Activated T-helper 17 cell treated with anti-CD3 and anti-CD28 coated beads, Interleukin-2, amount 50 U/mL, for 72 hours (primary cell): ENCODE results near the gene SPSB1. TPM values are rescaled to one million over a fixed set of nuclear protein-coding genes. Genes with fewer than 3 reads are reported as not detected.

Source experiments
- ATAC-seq: fragments of 150-1000 bp; cut with Tn5 transposase; replicated peaks from 2 replicates; pipeline ENCODE4 v1.10.0; 2021; ENCODE audit warnings: mild to moderate bottlenecking, moderate library complexity
- H3K27ac Mint-ChIP-seq: one replicate; pipeline ENCODE4 v1.8.0; 2022; ENCODE audit warnings: mixed read lengths
- H3K27me3 Mint-ChIP-seq: one replicate; pipeline ENCODE4 v1.8.0; 2022; ENCODE audit warnings: mixed read lengths
- H3K36me3 Mint-ChIP-seq: one replicate; pipeline ENCODE4 v1.8.0; 2022; ENCODE audit warnings: low read depth, mild to moderate bottlenecking, mixed read lengths
- H3K4me1 Mint-ChIP-seq: one replicate; pipeline ENCODE4 v1.8.0; 2022; ENCODE audit warnings: mixed read lengths
- H3K4me3 Mint-ChIP-seq: one replicate; pipeline ENCODE4 v1.8.0; 2022; ENCODE audit warnings: mild to moderate bottlenecking, mixed read lengths
- H3K9me3 Mint-ChIP-seq: one replicate; pipeline ENCODE4 v1.8.0; 2022; ENCODE audit warnings: mixed read lengths
- total RNA-seq, 2 donors: library from RNA; stranded (reverse); gene quantifications; one replicate each; pipeline ENCODE4 v1.2.3, GENCODE V29; 2022

The SPSB1 gene
- total RNA-seq, 2 donors from 2014 or later: 8.1 to 14.4 TPM

GRCh38 chr1:9404117-9404914, 111.6 kb downstream of the SPSB1 start:
- no peak overlapping the region for H3K27ac Mint-ChIP-seq
- no peaks in the 10 kb centered on the region for H3K27me3 Mint-ChIP-seq
- no peak for ATAC-seq
- no peaks in the 10 kb centered on the region for H3K4me1 Mint-ChIP-seq
- H3K36me3 Mint-ChIP-seq: no peaks in the 10 kb centered on the region
- H3K4me3 Mint-ChIP-seq: no peak overlapping the region
- H3K9me3 Mint-ChIP-seq: no peaks in the 10 kb centered on the region

DNA sequence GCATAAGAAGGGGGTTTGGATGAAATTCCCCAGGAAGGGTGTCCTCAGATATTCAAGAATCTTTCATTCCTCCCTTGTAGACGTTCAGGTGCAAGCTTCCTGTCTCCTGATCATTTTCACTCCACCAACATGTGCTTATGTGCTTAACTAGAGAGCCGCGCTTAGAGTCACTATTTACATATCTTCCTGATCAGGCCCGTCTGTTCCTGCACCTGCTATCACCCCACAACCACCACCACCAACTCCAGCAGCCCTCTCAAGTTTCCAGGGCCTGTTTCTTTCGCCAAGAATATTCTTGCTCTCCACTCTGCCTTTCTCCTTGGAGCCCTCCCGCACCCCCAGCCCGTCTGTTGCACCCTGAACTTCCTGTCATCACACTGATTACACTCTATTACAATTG, 113.4 kb downstream of the SPSB1 start:
- Mint-ChIP-seq H3K4me3 (no peak overlapping the region), H3K4me1 (peaks cover 4% of the 10 kb centered on the region), H3K27me3 (no peaks in the 10 kb centered on the region), H3K9me3 (no peaks in the 10 kb centered on the region), H3K36me3 (peaks cover 4% of the 10 kb centered on the region), H3K27ac (peak overlapping the region; percentile 40)
- ATAC-seq: no peak

- Mint-ChIP-seq H3K4me3 (no peak overlapping the region), H3K36me3 (peaks cover 7% of the 10 kb centered on the region), H3K27ac (peak overlapping the region; percentile 60), H3K27me3 (no peaks in the 10 kb centered on the region), H3K4me1 (peaks cover 23% of the 10 kb centered on the region), H3K9me3 (no peaks in the 10 kb centered on the region)
- no peak for ATAC-seq
These were observed 118.1 kb downstream of the SPSB1 start for GRCh38 chr1:9410737-9411297.

DNA sequence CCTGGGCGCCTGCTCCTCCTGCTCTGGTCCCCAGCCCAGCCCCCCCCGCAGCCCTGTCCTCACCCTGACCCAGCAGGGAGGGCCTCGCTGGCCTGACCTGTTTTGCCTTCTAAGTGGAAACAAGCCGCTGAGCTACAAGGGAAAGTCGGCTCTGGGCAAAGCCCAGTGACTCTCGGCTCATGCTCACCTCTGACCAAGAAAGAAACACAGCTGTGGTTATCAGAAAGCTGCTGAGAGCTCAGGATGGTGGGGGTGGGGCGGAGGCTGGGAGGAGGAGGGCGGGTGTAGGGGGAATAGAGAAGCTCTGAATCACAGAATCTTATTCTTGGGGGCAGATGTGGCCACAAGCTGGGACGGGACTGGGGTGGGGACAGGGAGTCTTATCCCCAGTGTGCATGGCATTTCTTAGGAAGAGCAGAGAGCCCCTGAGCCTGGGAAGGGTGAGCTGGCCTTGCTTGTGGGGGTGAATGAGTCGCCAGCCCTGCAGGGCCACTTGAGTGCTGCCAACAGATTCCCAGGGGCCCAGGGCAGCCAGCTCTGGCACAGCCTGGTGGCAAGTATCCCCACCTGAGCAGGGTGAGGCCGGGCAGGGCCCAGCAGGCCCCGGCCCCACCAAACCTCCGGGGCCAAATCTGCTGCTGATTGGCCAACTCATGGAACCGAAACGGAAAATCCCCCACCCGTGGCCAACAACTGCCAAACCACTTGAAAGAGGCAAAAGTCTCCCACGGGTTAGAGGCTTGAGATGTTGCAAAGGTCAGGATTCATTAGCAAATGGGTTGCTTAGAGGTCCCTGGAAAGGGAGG, 120.6 kb downstream of the SPSB1 start:
- Mint-ChIP-seq H3K27ac (peak overlapping the region; percentile 50), H3K9me3 (peaks cover 4% of the 10 kb centered on the region), H3K27me3 (peaks cover 9% of the 10 kb centered on the region), H3K4me1 (peaks cover 44% of the 10 kb centered on the region), H3K36me3 (peaks cover 7% of the 10 kb centered on the region), H3K4me3 (peak overlapping the region; percentile 64)
- ATAC-seq: peak; percentile 89

- H3K4me1 Mint-ChIP-seq: peaks cover 45% of the 10 kb centered on the region
- no peak for ATAC-seq
- peaks cover 7% of the 10 kb centered on the region for H3K36me3 Mint-ChIP-seq
- H3K27ac Mint-ChIP-seq: peak overlapping the region; percentile 50
- H3K9me3 Mint-ChIP-seq: peaks cover 4% of the 10 kb centered on the region
- peaks cover 9% of the 10 kb centered on the region for H3K27me3 Mint-ChIP-seq
- peak overlapping the region; percentile 64 for H3K4me3 Mint-ChIP-seq
These were observed 121.2 kb downstream of the SPSB1 start for GRCh38 chr1:9413877-9414213.

GRCh38 chr1:9416506-9416905, 123.8 kb downstream of the SPSB1 start:
- Mint-ChIP-seq H3K4me3 (peak overlapping the region; percentile 85), H3K27ac (peak overlapping the region; percentile 87), H3K9me3 (peaks cover 4% of the 10 kb centered on the region), H3K36me3 (no peaks in the 10 kb centered on the region), H3K4me1 (peaks cover 44% of the 10 kb centered on the region), H3K27me3 (peaks cover 9% of the 10 kb centered on the region)
- ATAC-seq: no peak

- Mint-ChIP-seq H3K36me3 (no peaks in the 10 kb centered on the region), H3K27me3 (peaks cover 9% of the 10 kb centered on the region), H3K9me3 (peaks cover 4% of the 10 kb centered on the region), H3K4me3 (peak overlapping the region; percentile 85), H3K27ac (peak overlapping the region; percentile 87), H3K4me1 (peaks cover 40% of the 10 kb centered on the region)
- ATAC-seq: no peak
These were observed 124.3 kb downstream of the SPSB1 start for GRCh38 chr1:9416918-9417500.

DNA sequence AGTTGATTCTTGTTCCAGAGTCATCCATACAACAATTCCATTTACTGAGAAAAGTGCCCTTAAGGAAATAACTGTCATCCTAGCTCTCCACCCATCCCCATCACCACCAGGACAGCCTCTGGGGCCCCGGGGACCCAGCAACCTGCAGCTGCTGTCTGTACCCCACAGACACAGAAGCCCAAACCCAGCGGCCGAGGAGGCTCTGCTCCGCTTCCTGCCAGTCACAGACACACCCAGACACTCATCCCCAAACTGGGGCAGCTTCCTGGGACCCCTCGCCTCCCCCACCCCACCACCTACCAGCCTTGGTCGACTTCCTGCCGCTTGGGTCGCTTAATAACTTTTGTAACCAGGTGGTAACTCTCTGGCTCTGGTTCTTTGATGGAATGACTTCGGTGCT, 125.0 kb downstream of the SPSB1 start:
- H3K27me3 Mint-ChIP-seq: peaks cover 9% of the 10 kb centered on the region
- H3K4me1 Mint-ChIP-seq: peaks cover 38% of the 10 kb centered on the region
- H3K36me3 Mint-ChIP-seq: no peaks in the 10 kb centered on the region
- peak overlapping the region; percentile 38 for H3K27ac Mint-ChIP-seq
- H3K4me3 Mint-ChIP-seq: peak overlapping the region; percentile 85
- H3K9me3 Mint-ChIP-seq: peaks cover 4% of the 10 kb centered on the region
- no peak for ATAC-seq

GRCh38 chr1:9418851-9419250, 126.2 kb downstream of the SPSB1 start:
- Mint-ChIP-seq H3K9me3 (peaks cover 4% of the 10 kb centered on the region), H3K27me3 (peaks cover 9% of the 10 kb centered on the region), H3K4me3 (no peak overlapping the region), H3K36me3 (no peaks in the 10 kb centered on the region), H3K27ac (no peak overlapping the region), H3K4me1 (peaks cover 29% of the 10 kb centered on the region)
- no peak for ATAC-seq

Other genes with a start within 250 kb of the SPSB1 start
- gene SLC2A5, start 223.3 kb upstream of the SPSB1 start, total RNA-seq: under 1 TPM in 1 of 2 donors, not detected in 1; 0.87 TPM
- 10 to 100 TPM; 16.0 to 23.8 TPM for gene GPR157, start 163.8 kb upstream of the SPSB1 start, total RNA-seq
- 10 to 100 TPM in 1 of 2 donors, 1 to 10 TPM in 1; 9.3 to 12.8 TPM for gene H6PD, start 58.1 kb upstream of the SPSB1 start, total RNA-seq
- 1 to 10 TPM; 3.6 to 7.6 TPM for gene SLC25A33, start 246.6 kb downstream of the SPSB1 start, total RNA-seq